ENCODE results near the gene PPP1R12C. TPM values are rescaled to one million over a fixed set of nuclear protein-coding genes. Genes with fewer than 3 reads are reported as not detected.

Gene PPP1R12C
- 23.5 and 25.8 TPM in 2 replicates for total RNA-seq

GRCh38 chr19:55116859-55117662 is at the start of gene PPP1R12C:
Gene PPP1R12C (minus strand): TSS chr19:55117637. CDS start chr19:55117543, 94 bp downstream.

GRCh38 chr19:55166530-55167268 is 49.3 kb upstream of the PPP1R12C start, which contains the start of gene DNAAF3:
Gene DNAAF3 (minus strand): TSS chr19:55166613. CDS start chr19:55166413, 200 bp downstream.

GRCh38 chr19:55157064-55157908 is 39.8 kb upstream of the PPP1R12C start, which contains the start of gene TNNI3:
Gene TNNI3 (minus strand): TSS chr19:55157732. CDS start chr19:55157589, 143 bp downstream.

GRCh38 chr19:55149078-55150003 is 31.9 kb upstream of the PPP1R12C start, which contains the start of gene TNNT1:
Gene TNNT1 (minus strand): TSS chr19:55149206. CDS start chr19:55147157, 2,049 bp downstream.

GRCh38 chr19:55075371-55075998 is 42.0 kb downstream of the PPP1R12C start, which contains the start of gene EPS8L1:
Gene EPS8L1 (plus strand): TSS chr19:55075869. CDS start chr19:55076445, 576 bp downstream.

GRCh38 chr19:55062735-55063491 is 54.5 kb downstream of the PPP1R12C start, which contains the start of gene RDH13:
Gene RDH13 (minus strand): TSS chr19:55063148. CDS start chr19:55063032, 116 bp downstream.

Other genes starting within 250 kb of the PPP1R12C start
- gene FCAR, start 243.4 kb downstream of the PPP1R12C start, total RNA-seq, result not detected in 2 replicates
- not detected in 2 replicates for gene NCR1, start 211.5 kb downstream of the PPP1R12C start, total RNA-seq
- not detected in 2 replicates for gene NLRP7, start 170.1 kb downstream of the PPP1R12C start, total RNA-seq
- gene NLRP2, start 151.3 kb downstream of the PPP1R12C start, total RNA-seq, result 0.77 and 2.3 TPM in 2 replicates
- gene GP6, start 79.4 kb downstream of the PPP1R12C start, total RNA-seq, result 0.09 TPM in 1 of 2 replicates, not detected in the other
- 15.0 and 28.4 TPM in 2 replicates for gene RDH13, start 54.5 kb downstream of the PPP1R12C start, total RNA-seq
- 10.0 and 12.7 TPM in 2 replicates for gene EPS8L1, start 41.8 kb downstream of the PPP1R12C start, total RNA-seq
- 0.77 and 0.87 TPM in 2 replicates for gene TNNT1, start 31.6 kb upstream of the PPP1R12C start, total RNA-seq
- not detected in 2 replicates for gene TNNI3, start 40.1 kb upstream of the PPP1R12C start, total RNA-seq
- 0.34 and 0.65 TPM in 2 replicates for gene DNAAF3, start 49.0 kb upstream of the PPP1R12C start, total RNA-seq
- gene SYT5, start 62.7 kb upstream of the PPP1R12C start, total RNA-seq, result under 0.01 TPM in 1 of 2 replicates, not detected in the other
- 0.09 and 0.33 TPM in 2 replicates for gene PTPRH, start 91.9 kb upstream of the PPP1R12C start, total RNA-seq
- gene TMEM86B, start 111.1 kb upstream of the PPP1R12C start, total RNA-seq, result 0.33 and 1.0 TPM in 2 replicates
- 16.4 and 18.0 TPM in 2 replicates for gene PPP6R1, start 141.4 kb upstream of the PPP1R12C start, total RNA-seq
- 18.6 and 19.6 TPM in 2 replicates for gene HSPBP1, start 162.5 kb upstream of the PPP1R12C start, total RNA-seq
- 0.65 and 0.77 TPM in 2 replicates for gene BRSK1, start 166.4 kb upstream of the PPP1R12C start, total RNA-seq
- gene TMEM150B, start 207.7 kb upstream of the PPP1R12C start, total RNA-seq, result not detected in 2 replicates
- 3.2 and 3.3 TPM in 2 replicates for gene KMT5C, start 222.2 kb upstream of the PPP1R12C start, total RNA-seq
- gene COX6B2, start 237.1 kb upstream of the PPP1R12C start, total RNA-seq, result not detected in 2 replicates
- gene GARIN5B, start 245.6 kb upstream of the PPP1R12C start, total RNA-seq, result not detected in 2 replicates